Measurements from ENCODE around the gene STRBP.

The STRBP gene

DNA sequence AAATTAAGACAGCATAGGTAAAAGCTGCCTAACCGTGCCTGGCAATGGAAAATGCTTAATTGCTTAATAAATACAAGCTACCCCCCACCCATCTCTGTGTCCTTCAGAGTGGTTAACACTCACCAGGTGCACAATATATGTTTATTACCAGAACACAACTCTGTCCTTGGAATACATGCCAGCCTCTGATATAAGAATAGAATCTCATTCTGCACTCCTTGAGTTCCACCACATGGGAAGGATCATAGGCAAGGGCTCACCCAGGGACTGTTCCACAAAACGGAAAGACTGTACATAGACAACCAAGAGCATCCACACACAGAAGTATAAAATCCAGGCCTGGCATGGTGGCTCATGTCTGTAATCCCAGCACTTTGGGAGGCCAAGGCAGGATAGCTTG is 91.4 kb downstream of the STRBP start:
- ChIA-PET POLR2A (no interaction called here), CTCF (interaction anchor here (1.1 to 1.5 kb wide), 3 partner anchors 28 to 61 kb away, joined by 3 to 4 read pairs (median 3); no protein-coding TSS in a partner anchor)
- no peak for DNase-seq (ENCODE audit: extremely low spot score)

DNA sequence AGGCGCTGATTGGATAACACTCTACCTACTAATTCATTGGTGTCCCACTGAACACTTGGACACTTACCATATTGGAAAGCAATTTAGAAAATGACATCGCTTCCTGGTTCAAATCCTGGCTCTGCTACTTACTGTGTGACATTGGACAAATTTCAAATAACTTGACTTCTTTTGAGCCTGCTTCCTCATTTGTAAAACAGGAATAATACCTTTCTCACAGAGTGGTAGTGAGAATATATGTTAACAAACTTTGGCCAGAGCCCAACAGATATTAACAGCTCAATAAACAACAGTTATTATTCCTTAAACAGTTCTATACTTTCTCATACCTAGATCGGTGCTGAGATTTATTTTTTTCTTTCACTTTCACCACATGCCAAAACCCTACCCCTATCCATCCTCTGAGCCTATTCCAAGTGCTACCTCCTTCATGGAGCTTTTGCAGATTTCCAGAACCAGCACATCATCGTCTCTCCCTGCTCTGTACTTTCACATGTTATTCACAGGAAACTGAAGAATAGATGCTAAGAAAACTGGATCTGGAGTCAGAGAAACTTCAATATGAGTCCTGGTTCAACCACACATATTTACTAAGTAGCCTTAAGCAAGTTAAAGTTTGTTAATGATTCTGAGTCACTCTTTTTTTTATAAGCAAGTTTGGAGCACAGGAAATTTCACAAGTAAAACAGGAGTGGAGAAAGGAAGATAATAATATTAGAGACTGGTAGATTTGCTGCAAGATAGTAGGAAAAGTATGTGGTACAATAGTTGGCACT is 92.3 kb downstream of the STRBP start:
- DNase-seq (ENCODE audit: extremely low spot score), result no peak
- CTCF ChIA-PET, result interaction anchor here (1.0 to 2.5 kb wide), 5 partner anchors 10 to 174 kb away, joined by 3 to 8 read pairs (median 4); no protein-coding TSS in a partner anchor
- POLR2A ChIA-PET, result no interaction called here
- no peak for TF ChIP-seq CTCF (IDR thresholded peaks at IDR 0.05; ENCODE audit: control extremely low read depth, extremely low read depth, low read depth, missing control alignments)

More for the DNA sequence above, 91.4 kb downstream of the STRBP start:
- no peak for TF ChIP-seq CTCF (IDR thresholded peaks at IDR 0.05; ENCODE audit: control extremely low read depth, extremely low read depth, low read depth, missing control alignments)

- TF ChIP-seq CTCF (IDR thresholded peaks at IDR 0.05; ENCODE audit: control extremely low read depth, extremely low read depth, low read depth, missing control alignments), result no peak
- DNase-seq (ENCODE audit: extremely low spot score), result peak; percentile 58
- POLR2A ChIA-PET, result no interaction called here
- CTCF ChIA-PET, result interaction anchor here (1.0 to 2.5 kb wide), 4 partner anchors 9 to 175 kb away, joined by 3 to 8 read pairs (median 5); no protein-coding TSS in a partner anchor
These were observed 93.4 kb downstream of the STRBP start for GRCh38 chr9:123174887-123175518.

DNA sequence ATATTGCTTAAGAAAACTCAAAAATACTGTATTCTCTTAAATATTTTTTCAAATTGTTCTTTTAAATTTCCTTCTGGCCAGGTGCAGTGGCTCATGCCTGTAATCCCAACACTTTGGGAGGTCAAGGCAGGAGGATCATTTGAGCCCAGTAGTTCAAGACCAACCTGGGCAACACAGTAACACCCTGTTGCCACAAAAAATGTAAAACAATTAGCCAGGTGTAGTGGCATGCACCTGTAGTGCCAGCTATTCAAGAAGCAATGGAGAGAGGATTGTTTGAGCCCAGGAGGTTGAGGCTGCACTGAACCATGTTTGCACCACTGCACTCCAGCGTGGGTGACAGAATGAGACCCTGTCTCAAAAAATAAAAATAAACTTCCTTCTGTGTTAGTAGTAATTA is 94.3 kb downstream of the STRBP start:
- POLR2A ChIA-PET, result no interaction called here
- no peak for TF ChIP-seq CTCF (IDR thresholded peaks at IDR 0.05; ENCODE audit: control extremely low read depth, extremely low read depth, low read depth, missing control alignments)
- CTCF ChIA-PET, result interaction anchor here (1.0 to 2.5 kb wide), 5 partner anchors 8 to 176 kb away, joined by 3 to 8 read pairs (median 4); no protein-coding TSS in a partner anchor
- no peak for DNase-seq (ENCODE audit: extremely low spot score)

- POLR2A ChIA-PET, result no interaction called here
- no peak for TF ChIP-seq CTCF (IDR thresholded peaks at IDR 0.05; ENCODE audit: control extremely low read depth, extremely low read depth, low read depth, missing control alignments)
- CTCF ChIA-PET, result no interaction called here
- DNase-seq (ENCODE audit: extremely low spot score), result peak; percentile 14
These were observed 98.5 kb downstream of the STRBP start for GRCh38 chr9:123169926-123170325.

DNA sequence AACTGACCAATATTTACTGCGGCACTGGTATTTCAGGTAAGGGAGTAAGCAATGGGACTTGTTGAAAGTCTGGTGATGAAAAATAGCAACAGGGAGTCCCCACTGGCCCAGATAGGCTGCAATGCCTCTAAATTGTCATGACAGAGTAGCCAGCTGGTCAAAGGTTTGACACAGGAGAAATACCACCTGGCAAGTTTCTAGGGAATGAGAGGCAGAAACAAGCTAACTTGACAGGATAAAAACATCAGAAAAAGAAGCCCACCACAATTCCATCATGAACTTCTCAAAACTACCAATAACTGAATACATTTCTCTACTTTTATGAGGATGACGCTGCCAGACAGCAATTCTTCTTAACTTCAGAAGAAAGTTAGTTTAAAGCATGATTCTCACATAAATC is 99.8 kb downstream of the STRBP start:
- DNase-seq (ENCODE audit: extremely low spot score), result no peak
- ChIA-PET POLR2A (no interaction called here), CTCF (interaction anchor here (1.1 kb wide), 1 partner anchor 19 kb away, joined by 3 read pairs; no protein-coding TSS in a partner anchor)
- no peak for TF ChIP-seq CTCF (IDR thresholded peaks at IDR 0.05; ENCODE audit: control extremely low read depth, extremely low read depth, low read depth, missing control alignments)

Data from GM10248 (cell line).